Right renal pelvis (tissue), 4 donors: ENCODE data around the gene MVK. TPM values are rescaled to one million over a fixed set of nuclear protein-coding genes. Genes with fewer than 3 reads are reported as not detected.

Experiments used
- DNase-seq, 4 donors: peaks; one replicate each; pipeline ENCODE4 v3.0.0-alpha.2; 2013; ENCODE audit warnings: low read depth in 4 of 4, low spot score in 3 of 4, missing footprints in 1 of 4
- polyA plus RNA-seq, 4 donors: library from polyadenylated mRNA; unstranded; fragments of 120-200 nt; gene quantifications; one replicate each; pipeline ENCODE4 v1.2.1, GENCODE V29; 2013; ENCODE audit not compliant: insufficient read length in 4 of 4

MVK gene
- polyA plus RNA-seq, 4 donors = 21.0 to 23.4 (median 21.5) TPM

GRCh38 chr12:109544955-109545531, 28.6 kb upstream of the MVK start:
- DNase-seq = no peak

DNA sequence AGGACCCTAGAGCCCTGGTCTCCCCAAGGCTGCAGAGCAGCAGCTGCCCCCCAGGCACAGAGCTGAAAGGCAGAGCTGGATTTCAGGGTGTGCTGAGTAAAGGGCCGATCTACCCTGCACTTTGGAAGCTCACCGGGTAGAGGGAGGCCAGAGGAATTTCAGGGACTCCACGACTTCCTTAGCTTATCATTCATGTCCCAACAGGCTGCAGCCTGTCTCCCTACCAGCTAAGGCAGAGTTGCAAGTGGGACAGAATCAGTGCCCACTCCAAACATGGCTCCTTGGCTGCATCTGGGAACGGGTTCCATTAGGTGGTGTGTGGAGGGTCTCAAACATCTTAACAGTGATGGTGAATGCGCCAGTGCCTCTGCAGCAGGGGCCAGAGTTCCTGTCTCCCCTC, 27.8 kb upstream of the MVK start:
- DNase-seq = no peak

DNA sequence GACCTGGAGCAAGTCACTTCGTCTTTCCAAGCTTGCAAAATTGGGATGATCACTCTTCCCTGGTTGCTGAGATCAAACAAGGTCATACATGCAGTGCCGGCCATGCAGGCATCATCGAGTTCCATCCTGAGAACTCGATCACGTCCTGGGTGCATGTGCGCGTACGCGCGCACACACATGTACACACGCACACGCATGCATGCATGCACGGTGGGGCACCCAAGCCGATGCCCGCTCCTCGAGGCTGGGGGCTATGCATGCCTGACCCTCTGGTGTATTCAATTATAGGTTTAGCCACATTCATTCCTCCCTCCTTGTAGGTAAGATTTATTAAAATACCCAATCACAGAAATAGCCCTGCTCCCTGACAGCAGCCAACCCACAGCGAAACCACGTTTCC, 26.3 kb upstream of the MVK start:
- no peak for DNase-seq

DNA sequence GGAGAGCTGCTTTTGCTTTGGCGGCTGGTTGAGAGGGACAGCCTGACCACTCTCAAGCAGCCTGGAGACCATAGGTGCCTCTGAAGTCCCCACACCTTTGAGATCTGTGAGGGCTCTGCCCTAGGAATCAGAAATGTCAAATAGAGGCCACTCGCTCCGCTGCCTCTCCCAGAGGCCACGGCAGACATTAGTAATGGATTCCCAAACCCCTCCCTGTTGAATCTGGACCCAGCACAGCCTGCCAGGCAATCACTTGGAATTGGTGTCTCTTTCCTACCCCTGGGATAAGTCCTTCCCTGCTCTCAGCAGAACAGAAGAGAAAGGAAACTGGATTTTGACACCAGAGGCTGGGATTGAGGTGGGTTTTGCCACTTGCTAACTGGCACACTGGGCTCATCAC, 25.3 kb upstream of the MVK start:
- no peak for DNase-seq

GRCh38 chr12:109549613-109550270, 23.9 kb upstream of the MVK start:
- DNase-seq = peak in 1 of 4 donors; percentile 25

GRCh38 chr12:109550281-109550680, 23.3 kb upstream of the MVK start:
- DNase-seq = no peak

GRCh38 chr12:109551108-109551507, 22.5 kb upstream of the MVK start:
- no peak for DNase-seq

GRCh38 chr12:109552971-109553370, 20.6 kb upstream of the MVK start:
- DNase-seq = no peak

- DNase-seq = no peak
Measured at GRCh38 chr12:109553483-109553882, 20.1 kb upstream of the MVK start.

DNA sequence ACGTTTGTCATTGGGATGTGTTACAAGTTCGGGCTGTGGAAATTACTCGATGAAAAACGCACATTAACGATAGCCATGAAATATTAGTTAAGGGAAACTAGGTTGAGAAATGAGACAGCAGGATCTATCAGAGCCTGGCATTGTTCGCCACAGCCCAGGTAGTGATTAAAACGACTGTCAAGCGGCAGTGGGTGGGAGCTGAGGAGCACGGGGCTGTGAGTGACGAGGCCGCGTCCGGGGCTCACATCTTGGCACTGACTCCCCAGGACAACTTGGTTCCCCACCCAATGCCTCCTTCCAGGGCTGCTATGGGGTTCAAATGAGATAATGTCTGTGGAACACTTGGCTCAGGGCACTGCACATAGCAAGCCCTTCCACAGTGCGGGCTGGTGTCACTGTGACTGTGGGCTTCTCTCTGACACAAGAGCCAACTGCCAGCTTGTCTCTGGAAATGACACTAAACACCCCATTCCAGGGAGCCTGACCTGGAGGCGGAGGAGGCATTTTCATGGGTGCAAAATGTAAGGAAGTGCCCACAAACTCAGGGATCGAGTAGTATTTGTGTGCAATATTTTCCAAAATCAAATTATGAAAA, 19.6 kb upstream of the MVK start:
- no peak for DNase-seq

DNA sequence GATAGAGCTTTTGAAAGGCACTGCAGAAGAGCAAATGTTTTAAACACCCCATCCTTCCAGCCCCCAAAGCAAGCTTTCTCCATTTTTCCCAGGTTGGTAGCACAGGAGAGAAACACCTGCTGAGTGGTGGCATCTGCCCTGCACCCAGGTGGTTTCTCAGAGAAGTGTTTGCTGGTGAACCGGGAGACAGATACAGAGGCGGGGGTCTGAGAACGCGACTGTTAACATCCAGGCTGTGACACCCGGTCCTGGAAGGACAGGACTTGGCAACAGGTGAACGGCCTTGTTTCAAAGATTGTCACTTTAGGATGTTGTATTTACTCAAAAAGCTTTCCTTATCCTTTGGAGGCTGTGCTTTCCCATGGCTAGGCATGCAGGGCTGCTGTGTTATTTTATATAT, 18.8 kb upstream of the MVK start:
- DNase-seq = no peak

- DNase-seq = no peak
Measured at GRCh38 chr12:109555431-109556315, 17.9 kb upstream of the MVK start.

- no peak for DNase-seq
Measured at GRCh38 chr12:109557200-109557599, 16.4 kb upstream of the MVK start.

DNA sequence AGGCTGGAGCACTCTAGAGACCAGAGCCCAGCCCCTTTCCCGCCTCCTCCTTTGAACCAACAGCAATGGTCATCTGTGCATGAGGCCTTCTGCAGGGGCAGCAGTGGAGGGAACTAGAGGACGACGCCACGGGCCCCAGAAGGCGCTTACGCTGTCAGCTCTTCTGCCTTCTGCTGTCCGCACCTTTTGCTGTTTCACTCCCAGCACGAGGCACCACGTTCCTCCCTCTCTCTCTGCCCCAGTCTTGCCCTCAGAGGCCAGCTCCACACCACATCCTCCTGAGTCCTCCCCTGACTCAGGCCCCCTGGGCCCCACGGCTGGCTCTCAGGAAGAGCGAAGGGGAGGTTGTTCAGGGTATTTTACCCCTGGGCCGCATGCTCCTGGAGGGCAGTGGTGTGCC, 15.8 kb upstream of the MVK start:
- DNase-seq = no peak

DNA sequence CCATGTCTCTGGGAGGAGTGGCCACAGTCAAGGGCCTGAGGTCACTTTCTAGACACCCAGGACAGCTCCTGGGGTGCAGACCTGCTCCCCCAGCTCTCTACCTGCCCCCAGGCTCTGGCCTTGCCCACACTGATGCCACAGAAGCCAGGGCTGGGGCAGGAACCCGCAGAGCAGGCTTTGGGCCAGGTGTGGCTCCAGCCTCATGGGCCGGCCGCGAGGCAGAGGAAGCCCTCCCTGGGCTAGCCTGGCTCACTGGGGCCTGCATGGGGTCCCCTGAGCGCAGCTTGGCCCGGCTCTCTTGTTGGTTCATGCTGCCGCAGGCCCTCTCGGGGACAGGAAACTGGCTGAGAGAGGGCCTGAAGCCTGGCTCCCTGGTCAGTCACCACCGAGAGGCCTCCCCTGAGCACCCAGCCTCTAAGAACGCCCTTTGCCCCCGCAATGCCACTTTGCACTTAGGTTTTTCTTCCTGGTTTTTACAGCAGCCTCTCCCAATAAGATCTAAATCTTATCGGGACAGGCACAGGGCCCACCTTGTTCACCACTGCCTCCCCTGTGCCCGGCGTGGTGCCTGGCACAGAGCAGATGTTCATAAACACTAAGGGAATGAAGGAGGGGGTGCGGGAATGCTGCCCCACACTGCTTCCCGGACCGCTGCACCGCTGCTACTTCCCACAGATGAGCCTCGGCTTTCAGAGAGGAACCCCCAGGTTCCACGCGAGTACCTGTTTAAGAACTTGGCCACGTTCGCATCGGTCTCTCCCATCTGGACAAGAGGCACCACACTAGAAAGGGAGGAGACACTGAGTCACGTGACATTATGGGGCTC, 15.0 kb upstream of the MVK start:
- DNase-seq = no peak

- no peak for DNase-seq
Measured at GRCh38 chr12:109559200-109559505, 14.4 kb upstream of the MVK start.

DNA sequence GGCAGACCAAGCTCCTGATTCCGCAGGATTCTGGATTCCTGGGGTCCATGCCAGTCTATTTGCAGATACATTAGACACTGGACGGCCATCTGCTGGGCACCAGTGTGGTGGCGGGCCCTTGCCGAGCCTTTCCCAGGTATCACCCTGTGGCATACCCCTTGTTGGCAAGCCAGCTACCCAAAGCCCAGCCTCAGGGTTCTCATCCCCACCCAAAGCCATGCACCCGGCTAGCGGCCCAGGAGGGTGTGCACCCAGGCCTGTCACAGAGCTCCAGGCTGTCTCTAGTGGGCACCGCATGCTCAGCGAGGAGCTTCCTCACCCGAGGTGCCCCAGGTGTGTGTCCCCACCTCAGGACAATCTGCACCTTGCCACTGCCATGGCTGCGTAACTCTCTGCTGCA, 14.0 kb upstream of the MVK start:
- no peak for DNase-seq

- DNase-seq = no peak
Measured at GRCh38 chr12:109560867-109561710, 12.5 kb upstream of the MVK start.

DNA sequence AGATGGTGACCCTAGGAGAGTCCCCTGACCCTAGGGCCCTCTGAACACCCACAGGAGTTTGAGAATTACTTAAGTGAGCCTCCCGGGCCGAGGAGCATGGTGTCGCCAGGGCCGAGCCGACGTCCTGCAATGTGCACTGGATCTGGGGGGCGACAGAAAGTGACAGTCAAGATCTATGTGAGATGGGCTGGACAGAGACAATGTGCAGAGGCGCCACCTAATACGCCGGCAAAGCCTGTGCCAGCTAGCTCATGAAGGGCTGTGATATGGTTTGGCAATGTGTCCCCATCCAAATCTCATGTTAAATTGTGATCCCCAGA, 11.9 kb upstream of the MVK start:
- no peak for DNase-seq

DNA sequence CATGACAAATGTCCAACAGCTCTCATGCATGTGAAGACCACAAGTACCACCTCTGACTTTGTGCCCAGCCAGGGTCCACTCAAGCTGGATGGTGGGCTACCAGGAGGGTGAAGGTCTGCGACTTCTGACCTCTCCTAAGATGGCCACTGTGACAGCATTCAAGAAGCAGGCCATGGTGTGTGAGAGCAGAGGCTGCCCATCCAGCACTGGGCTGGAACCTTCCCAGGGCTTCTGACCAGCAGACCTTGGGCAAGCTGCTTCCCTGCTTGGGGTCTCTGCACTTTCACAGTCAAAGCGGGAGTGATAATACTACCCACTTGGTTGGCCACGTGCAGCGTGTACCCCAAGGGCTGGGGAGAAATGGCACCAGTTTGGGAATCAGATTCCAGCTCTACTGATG, 10.7 kb upstream of the MVK start:
- DNase-seq = no peak
